Skeletal muscle cell (primary cell): ENCODE data around the gene COL13A1.

Source experiments
- DNase-seq: peaks from one replicate; pipeline ENCODE4 v3.0.0-alpha.2; 2010; ENCODE audit warnings: low read depth
- H3K4me3 ChIP-seq: 2 replicates; pipeline ENCODE4 v1.5.1; 2011; ENCODE audit warnings: low read depth, mild to moderate bottlenecking, control low read depth, low read length, moderate library complexity

The COL13A1 gene

DNA sequence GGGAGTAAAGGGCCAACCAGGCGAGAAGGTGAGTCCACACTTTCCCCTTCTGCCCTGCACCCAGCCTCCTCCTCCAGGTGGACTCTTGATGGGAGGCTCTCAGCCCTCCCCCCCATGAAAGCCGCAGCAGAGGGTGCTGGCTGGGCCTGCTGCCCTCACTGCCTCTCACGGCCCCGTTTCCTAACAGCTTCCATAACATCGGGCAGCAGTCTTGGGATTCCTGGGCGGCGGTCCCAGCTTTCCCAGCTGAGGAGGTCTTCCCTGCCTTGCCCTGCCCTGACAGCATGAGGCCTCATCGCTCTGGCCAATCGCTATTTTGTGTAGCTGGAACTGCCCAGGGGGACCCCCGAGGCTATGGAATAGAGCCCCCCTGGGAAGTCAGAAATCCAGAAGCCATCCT lies 76.3 kb downstream of the COL13A1 start:
- no peak for DNase-seq
- H3K4me3 ChIP-seq: no peak overlapping the region

DNA sequence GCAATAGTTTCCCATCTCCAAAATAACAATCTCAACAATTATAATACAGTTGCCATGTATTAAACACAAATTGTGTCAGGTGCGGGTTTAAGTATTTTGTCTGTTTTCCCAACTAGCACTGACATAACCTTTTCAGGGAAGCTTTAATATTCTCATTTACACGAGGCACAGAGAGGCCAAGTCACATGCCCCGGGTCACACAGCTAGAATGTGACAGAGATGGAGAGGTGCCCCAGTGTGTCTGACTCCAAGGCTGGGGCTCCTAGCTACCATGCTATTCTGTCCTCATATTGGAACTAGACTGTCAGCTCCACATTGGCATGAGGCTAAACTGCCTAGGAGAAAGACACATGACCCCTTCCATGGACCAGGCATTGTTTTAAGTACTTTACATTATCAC lies 77.2 kb downstream of the COL13A1 start:
- H3K4me3 ChIP-seq: no peak overlapping the region
- no peak for DNase-seq

DNA sequence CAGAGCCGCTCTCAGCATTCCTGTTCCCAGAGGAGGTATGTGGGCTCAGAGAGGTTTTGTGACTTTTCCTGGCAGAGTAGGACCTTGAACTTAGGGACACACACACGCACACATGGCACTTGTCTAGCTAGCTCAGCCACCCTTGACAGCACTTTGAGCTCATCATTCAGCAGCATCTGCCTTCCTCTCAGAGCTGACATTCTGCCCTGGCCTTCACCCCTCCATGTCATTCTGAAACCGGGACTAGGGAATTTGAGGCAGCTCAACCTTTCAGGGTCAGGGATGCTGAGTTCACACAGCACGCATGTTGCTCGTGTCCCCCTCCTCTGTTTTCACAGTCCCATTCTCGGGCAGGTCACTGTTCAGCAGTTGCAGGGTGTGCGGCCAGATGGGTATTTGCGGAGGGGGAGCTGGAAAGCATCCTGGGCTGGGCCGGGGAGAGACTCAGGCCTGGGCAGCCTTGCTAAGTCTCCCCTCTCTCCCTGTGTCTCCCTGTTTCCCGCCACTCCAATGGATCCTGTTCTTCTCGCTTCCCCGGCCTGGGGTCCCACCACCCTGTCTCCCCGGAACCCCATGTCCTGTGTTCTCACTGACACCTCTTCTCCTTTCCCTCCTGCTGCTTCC lies 78.0 kb downstream of the COL13A1 start:
- no peak for DNase-seq
- H3K4me3 ChIP-seq: no peak overlapping the region

DNA sequence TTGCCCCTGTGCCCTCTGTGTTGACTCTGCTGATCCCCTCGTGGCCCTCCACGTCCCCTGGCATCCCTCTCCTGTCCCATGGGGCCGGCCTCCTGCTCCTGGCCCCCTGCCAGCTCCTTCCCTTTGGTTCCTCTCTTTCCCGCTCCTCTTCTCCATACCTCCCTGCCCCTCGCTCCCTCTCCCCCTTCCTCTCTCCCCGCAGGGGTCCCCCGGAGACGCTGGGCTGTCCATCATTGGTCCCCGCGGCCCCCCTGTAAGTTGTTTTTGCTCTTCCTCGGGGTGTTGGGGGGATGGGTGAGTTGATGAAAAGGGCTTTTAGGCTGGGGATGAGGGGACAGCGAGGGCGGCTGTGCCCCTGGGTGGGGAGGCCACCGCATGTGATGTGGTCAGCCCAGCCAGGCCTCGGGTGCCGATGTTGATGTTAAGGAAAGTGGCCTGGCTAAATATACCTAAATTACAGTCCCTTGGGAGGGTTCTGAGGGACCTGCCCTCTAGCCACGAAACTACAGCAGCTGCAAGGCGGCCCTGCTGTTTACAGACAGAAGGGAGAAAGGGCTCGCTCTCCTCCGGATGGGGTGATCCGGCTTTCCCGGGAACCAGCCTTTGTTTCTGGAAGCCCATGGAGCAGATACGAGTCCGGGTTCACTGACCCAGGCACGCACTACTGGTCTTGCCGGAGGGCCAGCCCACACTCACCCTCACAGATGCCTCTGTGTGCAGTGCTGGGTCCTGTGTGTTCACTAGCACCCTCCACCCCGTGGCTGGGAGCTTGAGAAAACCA lies 78.8 kb downstream of the COL13A1 start:
- H3K4me3 ChIP-seq: no peak overlapping the region
- no peak for DNase-seq

DNA sequence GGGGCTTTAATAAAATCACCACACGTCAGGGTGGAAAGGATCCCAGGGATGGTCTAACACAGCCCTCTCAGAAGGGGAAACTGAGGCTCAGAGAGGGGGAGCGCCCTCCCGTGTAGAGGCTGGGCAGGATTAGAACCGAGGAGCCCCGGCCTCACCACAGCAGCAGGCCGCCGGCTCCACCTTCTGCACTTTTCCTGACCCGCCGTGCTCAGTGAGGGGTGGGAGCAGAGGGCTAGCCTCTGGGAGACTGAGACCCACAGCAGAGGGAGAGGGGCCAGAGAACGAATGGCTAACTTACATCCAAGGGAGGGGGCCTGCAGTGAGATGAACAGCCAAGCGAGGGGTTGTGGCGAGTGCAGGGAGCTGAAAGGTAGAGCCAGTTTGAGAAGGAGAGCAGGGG lies 79.5 kb downstream of the COL13A1 start:
- no peak for DNase-seq
- no peak overlapping the region for H3K4me3 ChIP-seq

DNA sequence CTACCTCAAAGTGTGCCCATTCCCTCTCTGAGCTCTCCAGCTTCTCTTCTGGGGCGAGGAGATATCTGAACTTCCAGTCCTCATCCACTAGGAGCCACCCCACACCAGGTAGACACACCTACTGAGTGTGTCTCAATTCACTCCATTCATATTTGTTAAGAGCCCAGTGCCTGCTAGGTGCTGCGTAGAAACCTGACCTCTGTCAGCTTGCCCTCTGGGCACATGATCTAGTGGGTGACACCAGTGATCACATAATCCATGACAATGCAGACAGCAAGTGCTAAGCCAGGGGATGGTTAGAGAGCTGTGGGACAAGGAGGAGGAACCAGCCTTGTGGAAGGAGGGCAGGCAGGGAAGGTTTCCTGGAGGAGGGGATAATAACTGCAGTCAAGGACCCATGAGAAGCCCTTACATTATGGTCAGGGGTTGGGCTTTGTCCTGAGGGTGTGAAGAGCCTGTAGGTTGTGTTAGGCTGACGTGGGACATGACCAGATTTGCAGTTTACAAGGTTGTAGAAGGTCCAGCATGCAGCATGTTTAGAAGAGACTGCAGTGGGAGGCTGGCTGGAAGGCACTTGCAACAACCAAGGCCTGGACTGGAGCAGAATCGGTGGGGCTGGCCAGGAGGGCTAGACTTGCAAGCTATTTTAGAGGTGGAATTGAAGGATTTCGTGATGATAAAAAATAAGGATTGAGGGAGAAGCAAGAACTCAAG lies 81.8 kb downstream of the COL13A1 start:
- no peak for DNase-seq
- H3K4me3 ChIP-seq: no peak overlapping the region

DNA sequence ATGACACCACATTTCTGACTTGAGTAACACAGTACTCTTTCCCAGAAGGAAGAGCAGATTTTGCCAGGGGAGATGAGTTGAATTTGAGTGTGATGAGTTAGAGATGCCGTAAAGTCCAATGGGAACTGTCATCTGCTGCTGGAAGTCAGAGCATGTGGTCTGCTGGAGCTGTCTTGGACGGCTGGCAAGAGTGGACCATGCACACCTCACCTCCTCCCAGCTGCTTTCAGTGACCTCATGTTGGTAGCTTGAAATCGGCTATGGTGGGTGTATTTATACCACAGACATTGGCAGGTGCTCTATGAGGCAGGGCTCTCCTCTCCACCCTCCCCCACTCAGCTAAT lies 82.3 kb downstream of the COL13A1 start:
- no peak for DNase-seq
- H3K4me3 ChIP-seq: no peak overlapping the region

DNA sequence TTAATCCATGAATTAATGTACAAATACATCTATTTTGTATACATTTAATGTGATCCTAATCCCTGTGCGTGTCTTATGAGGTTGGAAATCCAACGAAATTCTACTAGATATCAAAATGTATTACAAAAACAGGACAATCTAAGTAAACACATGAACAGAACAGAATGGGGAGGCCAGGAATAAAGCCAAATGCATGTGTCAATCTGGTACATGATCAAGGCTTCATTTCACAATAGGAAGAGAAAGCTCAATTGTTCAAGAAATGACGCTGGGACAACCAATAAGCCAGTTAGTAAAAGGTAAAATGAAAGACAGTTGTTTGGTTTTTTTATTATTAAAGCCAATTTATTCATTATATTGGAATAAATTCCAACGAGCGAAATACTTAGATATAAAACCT lies 83.0 kb downstream of the COL13A1 start:
- H3K4me3 ChIP-seq: no peak overlapping the region
- no peak for DNase-seq

DNA sequence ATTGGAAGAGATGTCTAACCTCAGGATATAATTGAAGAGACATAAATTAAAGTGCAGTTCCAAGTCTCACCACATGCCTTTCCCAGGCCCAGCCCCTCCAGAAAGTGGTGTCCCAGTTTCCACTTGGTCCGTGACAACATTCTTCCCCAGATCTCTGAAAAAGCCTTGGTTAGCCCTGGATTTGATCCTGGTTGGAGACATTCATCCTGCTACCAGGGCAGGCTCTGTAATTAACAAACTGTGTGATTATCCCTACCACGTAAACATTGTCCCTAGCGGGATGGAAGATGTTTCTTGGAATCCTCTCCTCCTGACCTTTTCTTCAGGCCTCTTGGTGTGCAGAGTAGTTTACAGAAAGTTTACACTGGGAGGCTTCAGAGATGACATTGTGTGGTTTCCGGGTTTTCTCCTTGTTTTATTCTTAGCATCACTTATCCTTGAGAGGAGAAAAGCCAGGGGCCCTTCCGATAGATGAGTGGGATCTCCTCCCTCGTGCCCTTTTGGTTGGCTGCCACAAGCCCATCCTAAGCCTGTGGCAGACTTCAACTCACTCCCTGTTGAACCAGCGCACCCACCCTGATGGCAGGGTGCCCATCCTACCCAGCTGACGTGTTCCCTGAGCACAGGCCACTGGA lies 83.8 kb downstream of the COL13A1 start:
- no peak overlapping the region for H3K4me3 ChIP-seq
- no peak for DNase-seq

DNA sequence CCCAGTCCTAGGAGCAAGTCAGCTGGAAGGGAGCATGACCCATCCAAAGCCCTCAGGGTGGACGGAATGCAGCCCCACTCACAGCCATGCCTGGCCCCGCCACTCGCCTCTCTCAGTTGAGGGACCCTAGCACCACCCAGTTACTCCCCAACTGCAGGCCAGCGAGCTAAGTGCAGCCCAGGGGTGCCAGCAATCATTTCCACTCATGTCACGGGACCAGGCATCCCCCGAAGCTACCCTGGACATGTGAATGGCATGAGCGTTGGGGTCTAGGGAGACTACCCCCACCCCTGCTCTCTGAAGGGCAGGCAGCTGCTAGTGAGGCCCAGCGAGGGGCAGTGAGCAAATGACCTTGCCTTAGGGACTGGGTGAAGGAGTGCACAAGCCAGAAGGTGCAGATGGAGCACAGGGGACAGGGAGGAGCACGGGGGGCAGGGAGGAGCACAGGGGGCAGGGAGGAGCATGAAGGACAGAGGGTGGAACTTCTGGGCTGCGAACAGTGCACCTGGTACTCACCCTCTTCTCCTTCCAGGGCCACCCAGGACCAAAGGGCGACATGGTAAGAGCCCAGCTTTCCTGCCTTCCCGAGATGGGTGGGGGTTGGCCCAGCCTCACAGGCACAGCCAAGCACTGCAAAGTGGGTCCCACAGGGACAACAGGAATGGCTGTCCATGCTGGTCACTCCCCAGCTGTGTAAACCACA lies 87.3 kb downstream of the COL13A1 start:
- H3K4me3 ChIP-seq: no peak overlapping the region
- DNase-seq: no peak

DNA sequence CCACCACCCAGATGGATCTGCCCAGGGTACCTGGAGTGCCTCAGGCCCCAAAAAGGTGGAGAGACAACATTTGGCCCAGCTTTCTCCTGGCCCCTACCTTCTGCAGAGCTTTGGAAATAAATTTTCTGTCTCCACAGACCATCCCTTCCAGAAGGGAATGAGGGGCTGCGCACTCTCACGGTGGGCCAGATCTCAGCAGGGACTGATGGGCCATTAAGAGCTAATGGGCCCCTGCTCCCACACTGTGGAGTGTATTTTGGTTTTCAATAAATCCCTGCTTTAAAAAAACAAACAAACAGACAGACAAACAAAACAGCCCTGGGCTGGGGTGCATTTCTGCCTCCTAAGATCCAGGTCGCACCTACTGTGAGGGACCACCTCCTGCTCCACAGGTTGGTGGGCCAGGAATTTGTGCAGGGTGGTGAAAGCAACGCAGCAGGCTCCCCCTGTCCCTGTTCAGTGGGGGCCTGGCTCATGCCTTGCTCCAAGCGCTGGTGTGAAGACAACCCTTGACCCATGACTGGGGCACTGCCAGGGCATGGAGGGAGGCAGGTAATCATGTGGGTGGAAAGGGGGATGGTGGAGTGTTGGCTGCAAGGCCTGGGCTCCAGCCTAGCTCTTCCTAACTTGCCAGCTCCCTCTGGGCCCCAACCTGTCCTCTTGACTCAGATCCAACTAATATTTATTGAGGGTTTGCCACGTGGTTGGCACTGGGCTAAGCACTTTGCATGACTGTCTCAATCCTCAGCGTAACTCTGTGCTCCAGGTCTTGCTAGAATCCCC lies 88.5 kb downstream of the COL13A1 start:
- DNase-seq: no peak
- no peak overlapping the region for H3K4me3 ChIP-seq

DNA sequence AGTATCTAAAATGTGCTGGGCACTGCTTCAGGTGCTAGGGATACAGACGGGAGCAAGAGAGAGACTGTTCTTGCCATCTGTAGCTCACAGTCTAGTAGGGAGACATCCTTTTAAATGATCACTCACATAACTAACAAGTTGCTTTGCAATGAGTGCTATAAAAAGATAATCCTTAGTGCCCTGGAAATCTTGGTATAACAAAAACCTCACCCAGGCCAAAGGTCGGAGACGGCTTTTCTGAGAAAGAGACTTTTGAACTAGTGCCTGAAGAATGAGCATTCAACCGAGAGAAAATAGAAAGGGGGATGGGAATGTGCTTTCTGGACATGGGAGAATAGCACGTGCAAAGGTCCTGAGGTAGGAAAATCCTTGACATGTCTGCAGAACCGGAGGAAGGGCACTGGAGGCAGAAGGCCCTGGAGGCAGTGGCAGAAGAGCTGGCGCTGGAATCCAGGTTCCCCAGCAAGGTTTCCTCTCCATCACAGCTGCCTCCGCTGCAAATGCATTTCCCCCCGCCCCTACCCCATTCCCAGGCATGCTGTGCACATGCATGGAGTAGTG lies 89.4 kb downstream of the COL13A1 start:
- H3K4me3 ChIP-seq: no peak overlapping the region
- DNase-seq: no peak

DNA sequence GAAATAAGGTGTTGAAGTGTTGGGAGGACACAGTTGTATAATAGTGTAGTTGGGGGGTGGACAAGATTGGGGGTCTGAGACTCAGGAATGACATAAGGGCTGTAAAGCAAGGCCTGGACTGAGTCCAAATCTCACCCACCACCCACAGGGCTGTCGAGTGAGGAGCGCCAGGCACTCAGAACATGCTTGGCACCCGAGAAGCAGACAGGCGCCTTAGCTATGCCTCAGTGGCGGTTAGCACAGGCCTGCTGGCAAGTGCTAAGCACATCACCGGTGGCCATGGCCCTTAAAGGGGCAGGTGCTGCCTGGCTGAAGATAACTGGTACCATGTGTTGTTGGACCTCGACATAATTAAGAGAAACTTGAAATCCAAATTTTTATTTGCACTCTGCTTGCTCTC lies 90.7 kb downstream of the COL13A1 start:
- DNase-seq: no peak

DNA sequence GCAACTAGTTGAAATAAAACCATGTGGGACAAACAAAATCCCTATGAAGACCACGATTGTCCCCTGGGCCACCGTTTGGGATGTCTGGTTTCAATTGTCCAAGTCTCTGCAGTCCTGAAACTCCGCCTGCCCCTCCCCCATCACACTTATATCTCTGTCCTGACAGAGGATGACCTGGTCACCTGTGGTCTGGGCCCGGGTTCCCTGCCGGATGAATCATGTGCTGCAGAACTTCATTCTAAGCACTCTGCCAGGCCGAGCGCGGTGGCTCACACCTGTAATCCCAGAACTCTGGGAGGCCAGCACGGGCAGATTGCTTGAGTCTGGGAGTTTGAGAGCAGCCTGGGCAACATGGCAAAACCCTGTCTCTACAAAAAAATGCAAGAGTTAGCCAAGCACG lies 91.1 kb downstream of the COL13A1 start:
- DNase-seq: no peak

More for the DNA sequence above, 90.7 kb downstream of the COL13A1 start:
- H3K4me3 ChIP-seq: no peak overlapping the region

DNA sequence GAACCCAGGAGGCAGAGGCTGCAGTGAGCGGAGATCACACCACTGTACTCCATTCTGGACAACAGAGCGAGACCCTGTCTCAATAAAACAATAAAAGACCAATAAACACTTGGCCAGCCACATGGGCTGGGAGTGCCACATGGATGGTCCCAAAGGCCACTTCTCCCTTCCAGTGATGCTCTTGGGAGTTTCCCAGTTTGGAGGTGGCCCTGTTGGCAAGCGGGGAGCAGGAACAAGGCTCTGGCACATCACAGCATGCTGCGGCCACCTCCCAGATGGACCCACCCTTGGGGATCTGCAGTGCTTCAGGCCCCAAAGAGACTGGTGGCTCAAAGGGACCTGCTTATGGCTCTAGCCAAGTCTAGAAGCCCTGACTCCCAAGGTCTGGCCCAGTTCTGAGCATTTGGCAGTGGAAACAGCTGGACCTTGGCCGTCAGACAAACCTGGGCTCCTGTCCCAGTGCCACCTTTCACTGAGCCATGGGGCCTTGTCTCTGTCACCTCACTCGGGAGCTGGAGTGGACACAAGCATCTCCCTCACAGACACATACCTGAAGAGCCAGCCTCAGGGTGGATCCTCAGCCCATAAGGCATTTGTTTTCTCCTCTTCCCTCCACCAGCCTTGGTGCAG lies 91.7 kb downstream of the COL13A1 start:
- DNase-seq: no peak
- no peak overlapping the region for H3K4me3 ChIP-seq

More for the DNA sequence above, 91.1 kb downstream of the COL13A1 start:
- no peak overlapping the region for H3K4me3 ChIP-seq

DNA sequence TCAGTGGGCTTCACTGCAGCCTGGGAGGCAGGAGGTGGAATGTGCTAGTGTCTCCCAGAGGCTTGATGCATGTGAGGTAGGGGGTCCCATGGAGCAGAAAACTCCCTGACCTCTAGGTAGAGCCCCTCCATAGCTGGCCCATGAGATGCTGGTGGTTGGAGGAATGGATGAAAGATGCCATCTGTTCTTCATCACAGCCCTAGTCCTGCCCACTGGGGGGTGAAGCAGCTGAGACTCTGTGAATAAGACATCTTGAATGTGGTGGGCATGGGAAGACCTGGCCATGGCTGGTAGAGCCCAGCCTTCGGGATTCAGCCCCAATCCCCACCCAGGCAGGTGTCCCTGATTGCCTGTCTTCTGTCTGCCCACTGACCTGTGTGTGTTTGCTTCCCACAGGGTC lies 92.5 kb downstream of the COL13A1 start:
- no peak for DNase-seq
- H3K4me3 ChIP-seq: no peak overlapping the region

DNA sequence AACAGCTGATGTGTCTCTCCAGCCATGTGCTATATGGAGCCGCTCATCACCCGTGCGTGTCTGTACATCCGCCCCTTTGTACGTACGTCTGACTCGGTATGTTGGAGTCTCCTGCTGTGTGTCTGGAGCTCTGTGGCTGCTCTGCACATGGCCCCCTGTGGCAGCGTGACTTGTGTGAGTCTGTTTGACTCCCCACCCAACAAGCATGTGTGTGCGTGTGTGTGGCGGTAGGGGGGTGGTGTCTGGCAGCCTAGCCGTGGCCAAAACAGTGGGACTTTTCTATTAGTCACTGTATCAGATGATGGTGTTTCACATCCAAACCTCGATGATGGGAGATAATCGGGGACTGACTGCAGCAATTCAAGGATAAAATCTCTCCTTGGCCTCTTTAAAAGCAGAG lies 94.1 kb downstream of the COL13A1 start:
- no peak overlapping the region for H3K4me3 ChIP-seq

DNA sequence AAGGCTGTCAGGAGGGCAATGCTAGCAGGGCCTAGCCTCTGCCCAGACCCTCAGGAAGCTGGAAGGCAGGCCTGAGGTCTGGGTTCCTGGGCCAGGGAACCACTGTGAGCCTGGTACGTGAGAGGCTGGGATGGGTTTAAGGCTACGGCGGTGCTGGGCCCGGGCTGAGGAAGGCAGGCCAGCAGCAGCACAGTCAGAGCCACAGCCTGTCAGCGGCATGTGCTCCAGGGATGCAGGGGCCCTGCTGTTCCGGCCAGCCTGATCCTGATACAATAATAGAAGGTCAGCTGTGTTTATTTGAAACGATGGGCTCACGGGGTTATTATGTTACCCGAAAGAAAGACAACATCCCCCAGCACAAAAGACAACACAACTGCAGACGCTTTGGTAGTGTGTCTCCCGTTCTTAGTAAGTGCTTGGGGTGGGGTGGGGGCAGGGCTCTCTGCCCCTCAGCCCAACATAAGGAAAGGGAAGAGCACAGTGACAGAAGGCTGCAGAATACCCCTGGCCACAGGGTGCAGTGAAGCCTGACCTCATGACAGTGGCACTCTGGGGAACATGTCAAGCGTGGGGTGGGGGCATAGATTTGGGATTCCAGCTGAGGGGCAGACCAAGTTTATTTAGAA lies 95.0 kb downstream of the COL13A1 start:
- no peak overlapping the region for H3K4me3 ChIP-seq
- no peak for DNase-seq

More for the DNA sequence above, 94.1 kb downstream of the COL13A1 start:
- peak; percentile 58 for DNase-seq
